ENCODE measurements around the gene ACAT1. TPM values are rescaled to one million over a fixed set of nuclear protein-coding genes. Genes with fewer than 3 reads are reported as not detected.
"Not testable (repeated sequence)": the region's sequence is repeated elsewhere in the genome, so short reads cannot be mapped to it uniquely, and the experiment has no call there.

Gene ACAT1
- total and polyA plus RNA-seq, 5 donors: 128 to 198 (median 166) TPM

DNA sequence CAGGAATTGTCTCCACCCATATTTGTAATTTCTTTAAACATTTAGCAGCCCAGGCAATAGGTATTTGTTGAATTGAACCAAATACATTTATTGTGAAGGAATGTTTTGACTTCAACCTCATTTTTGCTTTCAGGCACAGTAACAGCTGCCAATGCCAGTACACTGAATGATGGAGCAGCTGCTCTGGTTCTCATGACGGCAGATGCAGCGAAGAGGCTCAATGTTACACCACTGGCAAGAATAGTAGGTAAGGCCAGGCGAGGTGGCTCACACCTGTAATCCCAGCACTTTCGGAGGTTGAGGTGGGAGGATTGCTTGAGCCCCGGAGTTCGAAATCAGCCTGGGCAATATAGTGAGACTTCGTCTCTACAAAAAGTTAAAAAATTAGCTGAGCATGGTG is 20.9 kb downstream of the ACAT1 start:
- ATAC-seq (no peak), DNase-seq (no peak)
- Histone ChIP-seq H3K27ac (ENCODE audit: low read length) (no peak overlapping the region), H3K4me1 (ENCODE audit: control insufficient read depth, insufficient read depth, low read length) (no peaks in the 10 kb centered on the region), H3K27me3 (ENCODE audit: control insufficient read depth, insufficient read depth) (no peaks in the 10 kb centered on the region), H3K9me3 (ENCODE audit: control insufficient read depth, low read length) (no peaks in the 10 kb centered on the region), H3K4me3 (ENCODE audit: low read length) (no peak overlapping the region)
- WGBS: 96% methylated on average over 7 of the region's 7 CpGs
- intact Hi-C loops (cut with DNase I): no loop called here

DNA sequence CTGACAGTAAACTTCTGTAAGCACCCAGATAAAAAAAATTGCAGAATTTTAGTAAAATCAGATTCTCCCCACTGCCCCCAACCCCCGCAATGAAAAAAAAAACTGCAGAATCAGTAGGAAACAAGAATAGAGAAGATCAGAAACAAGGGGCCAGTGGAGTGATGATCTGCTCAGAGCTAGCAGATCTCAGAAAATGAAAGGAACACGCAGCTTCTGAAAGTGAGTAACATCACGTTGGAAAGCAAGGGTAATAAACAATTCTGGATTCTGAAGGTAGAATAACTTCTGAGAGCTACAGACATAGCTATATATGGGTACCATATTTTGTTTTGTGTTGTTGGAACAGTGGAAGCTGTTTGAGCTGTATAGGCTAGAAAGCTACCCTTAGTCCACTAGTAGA is 23.2 kb downstream of the ACAT1 start:
- Histone ChIP-seq H3K4me3 (ENCODE audit: low read length) (no peak overlapping the region), H3K9me3 (ENCODE audit: control insufficient read depth, low read length) (no peaks in the 10 kb centered on the region), H3K27me3 (ENCODE audit: control insufficient read depth, insufficient read depth) (no peaks in the 10 kb centered on the region), H3K4me1 (ENCODE audit: control insufficient read depth, insufficient read depth, low read length) (no peaks in the 10 kb centered on the region), H3K27ac (ENCODE audit: low read length) (no peak overlapping the region)
- 90% methylated on average over 3 of the region's 3 CpGs for WGBS
- DNase-seq: no peak
- intact Hi-C loops (cut with DNase I): no loop called here
- no peak for ATAC-seq

DNA sequence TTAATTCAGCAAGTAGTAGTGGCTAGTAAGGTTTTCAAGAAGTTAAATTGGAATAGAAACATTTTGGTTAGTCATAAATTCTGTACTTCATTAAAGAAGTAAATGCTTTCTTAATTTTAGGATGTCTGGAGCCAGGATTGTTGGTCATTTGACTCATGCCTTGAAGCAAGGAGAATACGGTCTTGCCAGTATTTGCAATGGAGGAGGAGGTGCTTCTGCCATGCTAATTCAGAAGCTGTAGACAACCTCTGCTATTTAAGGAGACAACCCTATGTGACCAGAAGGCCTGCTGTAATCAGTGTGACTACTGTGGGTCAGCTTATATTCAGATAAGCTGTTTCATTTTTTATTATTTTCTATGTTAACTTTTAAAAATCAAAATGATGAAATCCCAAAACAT is 25.8 kb downstream of the ACAT1 start:
- 71% methylated on average over 1 of the region's 1 CpG for WGBS
- no peak for ATAC-seq
- H3K27me3 ChIP-seq (ENCODE audit: control insufficient read depth, insufficient read depth): no peaks in the 10 kb centered on the region
- DNase-seq: no peak
- intact Hi-C loops (cut with DNase I): no loop called here
- no peak overlapping the region for H3K4me3 ChIP-seq (ENCODE audit: low read length)
- no peaks in the 10 kb centered on the region for H3K9me3 ChIP-seq (ENCODE audit: control insufficient read depth, low read length)
- H3K4me1 ChIP-seq (ENCODE audit: control insufficient read depth, insufficient read depth, low read length): no peaks in the 10 kb centered on the region
- H3K27ac ChIP-seq (ENCODE audit: low read length): no peak overlapping the region

DNA sequence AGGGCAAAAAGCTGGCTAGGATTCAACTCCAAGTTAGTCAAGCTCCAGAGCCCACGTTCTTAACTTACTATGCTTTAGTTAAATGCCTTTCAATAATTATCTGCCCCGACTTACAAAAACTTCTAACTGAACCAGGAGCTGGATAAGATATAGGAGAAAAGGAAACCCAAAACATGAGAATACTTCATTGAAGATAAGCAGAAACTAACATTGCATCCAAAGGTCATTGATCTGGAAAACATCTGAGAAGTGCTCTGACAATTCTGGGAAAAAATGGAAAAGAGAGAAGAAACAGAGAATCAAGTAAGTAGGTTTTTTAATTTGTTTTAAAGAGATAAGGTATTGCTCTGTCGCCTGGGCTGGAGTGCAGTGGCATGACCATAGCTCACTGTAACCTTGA is 27.2 kb downstream of the ACAT1 start:
- 52% methylated on average over 3 of the region's 3 CpGs for WGBS
- intact Hi-C loops (cut with DNase I): no loop called here

DNA sequence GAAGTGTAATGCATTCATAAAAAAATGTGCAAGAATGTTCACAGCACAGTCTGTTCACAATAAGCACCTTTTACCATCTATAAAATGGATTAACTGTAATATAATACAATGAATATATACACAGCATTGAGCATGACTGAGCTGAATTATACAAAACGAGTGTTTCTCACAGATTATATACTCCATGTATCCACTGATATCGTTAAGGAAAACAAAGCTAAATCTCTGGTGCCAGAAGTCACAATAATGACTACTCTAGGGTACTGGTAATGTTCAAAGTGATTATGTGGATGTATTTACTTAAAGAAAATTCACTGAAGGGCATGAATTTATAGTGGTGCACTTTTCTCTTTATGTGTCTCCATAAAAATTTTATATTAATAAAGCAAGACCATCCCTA is 33.2 kb downstream of the ACAT1 start:
- intact Hi-C loops (cut with DNase I): no loop called here
- Histone ChIP-seq H3K27ac (ENCODE audit: low read length) (no peak overlapping the region), H3K4me3 (ENCODE audit: low read length) (no peak overlapping the region), H3K4me1 (ENCODE audit: control insufficient read depth, insufficient read depth, low read length) (no peaks in the 10 kb centered on the region), H3K9me3 (ENCODE audit: control insufficient read depth, low read length) (no peaks in the 10 kb centered on the region), H3K27me3 (ENCODE audit: control insufficient read depth, insufficient read depth) (no peaks in the 10 kb centered on the region)
- ATAC-seq (no peak), DNase-seq (no peak)
- 72% methylated on average over 2 of the region's 2 CpGs for WGBS

More for the DNA sequence above, 27.2 kb downstream of the ACAT1 start:
- Histone ChIP-seq H3K27ac (ENCODE audit: low read length) (no peak overlapping the region), H3K4me3 (ENCODE audit: low read length) (no peak overlapping the region), H3K9me3 (ENCODE audit: control insufficient read depth, low read length) (no peaks in the 10 kb centered on the region), H3K27me3 (ENCODE audit: control insufficient read depth, insufficient read depth) (no peaks in the 10 kb centered on the region), H3K4me1 (ENCODE audit: control insufficient read depth, insufficient read depth, low read length) (no peaks in the 10 kb centered on the region)
- ATAC-seq (no peak), DNase-seq (no peak)

DNA sequence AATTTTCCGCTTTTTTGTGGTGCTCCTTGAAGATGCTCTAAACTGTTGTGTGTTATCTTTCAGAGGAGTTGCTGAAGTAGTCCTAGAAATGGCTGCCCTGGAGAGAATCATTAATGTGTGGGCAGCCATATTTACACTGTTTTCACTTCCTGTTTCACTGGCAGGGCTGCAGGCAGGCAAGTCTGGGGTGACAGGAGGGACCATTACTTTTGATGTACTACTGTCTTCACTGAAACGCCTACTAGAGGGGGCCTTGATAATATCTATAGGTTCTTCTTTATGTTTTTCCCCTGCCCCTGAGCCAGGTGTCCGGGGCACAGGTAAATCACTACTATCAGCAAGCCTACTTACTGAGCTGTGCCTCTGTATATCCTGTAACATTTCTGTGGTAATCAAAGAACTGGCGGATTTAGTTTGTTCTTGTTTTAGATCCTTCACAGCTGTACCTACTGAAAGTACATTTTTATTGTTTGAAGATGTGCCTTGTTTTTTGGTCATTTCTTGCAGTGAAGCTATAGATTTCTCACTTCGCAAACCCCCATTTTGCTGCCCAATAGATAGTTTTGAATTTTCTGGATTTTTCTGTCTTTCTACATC is 39.7 kb downstream of the ACAT1 start:
- H3K4me1 ChIP-seq (ENCODE audit: control insufficient read depth, insufficient read depth, low read length): no peaks in the 10 kb centered on the region
- no peaks in the 10 kb centered on the region for H3K27me3 ChIP-seq (ENCODE audit: control insufficient read depth, insufficient read depth)
- intact Hi-C loops (cut with DNase I): no loop called here
- DNase-seq (no peak), ATAC-seq (no peak)
- no peak overlapping the region for H3K4me3 ChIP-seq (ENCODE audit: low read length)
- H3K27ac ChIP-seq (ENCODE audit: low read length): no peak overlapping the region
- WGBS: 91% methylated on average over 5 of the region's 5 CpGs
- H3K9me3 ChIP-seq (ENCODE audit: control insufficient read depth, low read length): no peaks in the 10 kb centered on the region

DNA sequence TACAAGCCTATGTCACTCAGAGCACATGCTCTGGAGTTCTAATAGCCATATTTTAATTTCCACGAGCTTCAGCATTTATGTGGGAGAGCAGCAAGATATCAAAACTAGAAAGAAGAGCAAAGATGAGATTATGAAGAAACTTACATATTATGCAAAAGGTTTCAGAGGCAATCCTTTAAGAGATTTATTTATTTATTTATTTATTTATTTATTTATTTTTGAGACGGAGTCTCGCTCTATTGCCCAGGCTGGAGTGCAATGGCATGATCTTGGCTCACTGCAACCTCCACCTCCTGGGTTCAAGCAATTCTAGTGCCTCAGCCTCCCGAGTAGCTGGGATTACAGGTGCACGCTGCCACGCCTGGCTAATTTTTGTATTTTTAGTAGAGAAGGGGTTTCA is 41.5 kb downstream of the ACAT1 start:
- DNase-seq; H3K4me3 ChIP-seq (ENCODE audit: low read length); H3K27me3 ChIP-seq (ENCODE audit: control insufficient read depth, insufficient read depth); H3K27ac ChIP-seq (ENCODE audit: low read length); ATAC-seq; H3K9me3 ChIP-seq (ENCODE audit: control insufficient read depth, low read length); H3K4me1 ChIP-seq (ENCODE audit: control insufficient read depth, insufficient read depth, low read length); intact Hi-C loops (cut with DNase I): not testable (repeated sequence)
- WGBS: 81% methylated on average over 6 of the region's 6 CpGs

DNA sequence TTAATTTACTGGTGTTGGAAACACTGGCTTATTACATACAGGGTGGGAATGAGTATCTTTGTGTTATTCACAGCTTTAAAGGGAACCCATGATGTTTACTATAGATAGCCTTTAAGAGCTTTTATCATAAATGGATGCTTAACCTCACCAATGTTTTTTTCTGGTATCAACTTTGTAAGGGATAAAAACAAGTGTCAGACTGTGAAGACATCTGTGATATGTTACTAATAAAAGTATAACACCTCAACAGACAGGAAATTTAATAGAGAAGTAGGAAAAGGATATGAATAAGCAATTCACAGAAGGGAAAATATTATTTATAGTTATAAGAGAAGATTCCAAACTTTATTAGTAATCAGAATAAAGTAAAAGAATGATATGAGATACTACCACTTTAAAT is 46.3 kb downstream of the ACAT1 start:
- DNase-seq (no peak), ATAC-seq (no peak)
- Histone ChIP-seq H3K27me3 (ENCODE audit: control insufficient read depth, insufficient read depth) (no peaks in the 10 kb centered on the region), H3K27ac (ENCODE audit: low read length) (no peak overlapping the region), H3K9me3 (ENCODE audit: control insufficient read depth, low read length) (no peaks in the 10 kb centered on the region), H3K4me1 (ENCODE audit: control insufficient read depth, insufficient read depth, low read length) (peaks cover 2% of the 10 kb centered on the region), H3K4me3 (ENCODE audit: low read length) (no peak overlapping the region)
- intact Hi-C loops (cut with DNase I): no loop called here

DNA sequence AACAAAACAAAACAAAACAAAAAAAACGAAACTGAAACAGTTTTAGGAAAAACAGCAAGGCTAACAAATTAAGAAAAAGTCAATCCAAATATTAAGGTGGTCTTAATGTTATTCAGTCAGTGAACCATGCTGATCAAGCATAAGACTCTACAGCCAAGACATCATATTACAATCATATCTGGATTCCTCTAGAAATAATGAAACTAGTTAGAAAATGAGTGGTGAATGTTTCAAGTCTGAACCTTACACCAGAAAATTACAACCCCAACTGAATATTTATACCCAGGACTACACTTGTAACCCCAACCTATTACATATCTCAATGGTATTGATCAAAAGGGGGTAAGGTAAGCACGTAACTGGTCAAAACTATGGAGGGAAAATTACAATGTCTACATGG is 48.8 kb downstream of the ACAT1 start:
- Histone ChIP-seq H3K4me3 (ENCODE audit: low read length) (peak overlapping the region; percentile 51), H3K4me1 (ENCODE audit: control insufficient read depth, insufficient read depth, low read length) (peaks cover 2% of the 10 kb centered on the region), H3K27ac (ENCODE audit: low read length) (no peak overlapping the region), H3K9me3 (ENCODE audit: control insufficient read depth, low read length) (no peaks in the 10 kb centered on the region), H3K27me3 (ENCODE audit: control insufficient read depth, insufficient read depth) (no peaks in the 10 kb centered on the region)
- ATAC-seq (no peak), DNase-seq (no peak)
- 66% methylated on average over 2 of the region's 2 CpGs for WGBS
- intact Hi-C loops (cut with DNase I): no loop called here

DNA sequence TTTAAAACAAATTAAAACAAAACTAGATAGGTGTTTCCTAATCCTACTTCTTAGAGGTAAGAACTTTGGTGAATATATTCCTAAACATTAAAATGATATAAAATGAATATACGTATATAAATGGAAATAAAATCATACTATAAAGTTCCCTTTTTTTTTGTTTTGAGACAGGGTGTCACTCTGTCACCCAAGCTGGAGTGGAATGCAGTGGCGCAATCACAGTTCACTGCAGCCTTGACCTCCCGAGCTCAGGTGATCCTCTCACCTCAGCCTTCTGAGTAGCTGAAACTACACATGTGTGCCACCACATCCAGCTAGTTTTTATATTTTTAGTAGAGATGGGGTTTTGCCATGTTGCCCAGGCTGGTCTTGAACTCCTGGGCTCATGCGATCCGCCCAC is 56.2 kb downstream of the ACAT1 start:
- H3K27ac ChIP-seq (ENCODE audit: low read length): no peak overlapping the region
- ATAC-seq (no peak), DNase-seq (no peak)
- no peak overlapping the region for H3K4me3 ChIP-seq (ENCODE audit: low read length)
- intact Hi-C loops (cut with DNase I): no loop called here
- no peaks in the 10 kb centered on the region for H3K4me1 ChIP-seq (ENCODE audit: control insufficient read depth, insufficient read depth, low read length)
- WGBS: 78% methylated on average over 5 of the region's 5 CpGs
- no peaks in the 10 kb centered on the region for H3K27me3 ChIP-seq (ENCODE audit: control insufficient read depth, insufficient read depth)
- H3K9me3 ChIP-seq (ENCODE audit: control insufficient read depth, low read length): no peaks in the 10 kb centered on the region

DNA sequence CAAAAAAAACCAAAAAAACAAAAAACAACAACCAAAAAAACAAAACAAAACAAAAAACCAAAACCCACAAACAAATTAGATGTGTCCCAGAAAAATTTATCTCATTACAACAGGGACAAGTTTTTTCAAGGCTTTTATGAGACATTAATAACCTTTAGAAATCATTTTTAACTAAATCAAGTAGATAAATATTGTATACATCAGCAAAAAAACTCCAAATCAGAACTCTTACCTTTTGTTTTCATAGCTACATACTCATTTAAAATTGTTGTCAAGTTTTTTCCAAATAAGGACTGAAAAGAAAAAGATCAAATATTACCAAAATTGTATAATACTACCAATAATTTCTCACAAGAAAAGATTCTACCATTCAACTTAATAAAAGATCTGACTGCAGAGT is 72.4 kb downstream of the ACAT1 start:
- Histone ChIP-seq H3K4me1 (ENCODE audit: control insufficient read depth, insufficient read depth, low read length) (no peaks in the 10 kb centered on the region), H3K27ac (ENCODE audit: low read length) (no peak overlapping the region), H3K27me3 (ENCODE audit: control insufficient read depth, insufficient read depth) (no peaks in the 10 kb centered on the region), H3K9me3 (ENCODE audit: control insufficient read depth, low read length) (no peaks in the 10 kb centered on the region), H3K4me3 (ENCODE audit: low read length) (no peak overlapping the region)
- intact Hi-C loops (cut with DNase I): no loop called here
- DNase-seq: no peak
- no peak for ATAC-seq

DNA sequence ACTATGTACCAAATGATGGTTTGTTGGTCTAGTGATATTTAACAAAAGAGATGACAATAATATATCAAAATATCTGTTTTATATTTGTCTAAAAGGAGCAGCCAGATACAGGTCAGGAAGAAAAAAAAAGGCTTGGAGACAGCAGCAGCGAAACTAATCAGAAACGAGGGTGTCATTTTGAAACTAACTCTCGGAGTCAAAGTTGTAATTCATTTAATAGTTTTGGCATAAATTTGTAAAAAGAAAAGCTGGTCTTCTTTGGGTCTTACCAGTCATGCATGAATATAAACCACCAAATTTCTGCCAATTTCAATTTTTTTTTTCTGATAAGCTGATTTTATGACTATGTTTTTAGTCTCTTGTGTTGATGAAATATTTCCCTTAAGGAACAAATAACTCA is 75.5 kb downstream of the ACAT1 start:
- 88% methylated on average over 3 of the region's 3 CpGs for WGBS
- intact Hi-C loops (cut with DNase I): no loop called here

More for the DNA sequence above, 75.5 kb downstream of the ACAT1 start:
- H3K27ac ChIP-seq (ENCODE audit: low read length): no peak overlapping the region
- no peak overlapping the region for H3K4me3 ChIP-seq (ENCODE audit: low read length)
- DNase-seq (no peak), ATAC-seq (no peak)
- H3K4me1 ChIP-seq (ENCODE audit: control insufficient read depth, insufficient read depth, low read length): peaks cover 2% of the 10 kb centered on the region
- no peaks in the 10 kb centered on the region for H3K9me3 ChIP-seq (ENCODE audit: control insufficient read depth, low read length)
- no peaks in the 10 kb centered on the region for H3K27me3 ChIP-seq (ENCODE audit: control insufficient read depth, insufficient read depth)
